SK-MEL-5 (cell line): ENCODE measurements around the gene GNGT2. TPM values are rescaled to one million over a fixed set of nuclear protein-coding genes. Genes with fewer than 3 reads are reported as not detected.

Experiments used
- DNase-seq: peaks from one replicate; pipeline ENCODE4 v3.0.0-alpha.2; 2016; ENCODE audit warnings: low read depth, low spot score
- in situ Hi-C: cut with HindIII; loops from 2 replicates; pipeline ENCODE4 v1.10.0; 2016; ENCODE audit warnings: low sequenced_read_pairs, high pct_unique_total_duplicates, low pct_unique_long_range_greater_than_20kb
- total RNA-seq: library from RNA; depleted of rRNA; stranded (reverse); fragments of >200 nt; shearing (Covaris generic); gene quantifications from 2 replicates; pipeline ENCODE4 v1.2.3, GENCODE V29; 2014

The GNGT2 gene
- total RNA-seq, 1 experiment from 2014 or later: not detected

- in situ Hi-C loops: no loop called here
- DNase-seq: no peak
Measured at GRCh38 chr17:49216953-49217650, 6.7 kb upstream of the GNGT2 start.

- DNase-seq: no peak
- in situ Hi-C loops: no loop called here
Measured at GRCh38 chr17:49216482-49216881, 6.1 kb upstream of the GNGT2 start.

- DNase-seq: no peak
- in situ Hi-C loops: no loop called here
Measured at GRCh38 chr17:49214676-49215360, 4.4 kb upstream of the GNGT2 start.

- in situ Hi-C loops: no loop called here
- DNase-seq: no peak
Measured at GRCh38 chr17:49213847-49214246, 3.5 kb upstream of the GNGT2 start.

- DNase-seq: no peak
- in situ Hi-C loops: no loop called here
Measured at GRCh38 chr17:49213399-49213798, 3.0 kb upstream of the GNGT2 start.

- DNase-seq: no peak
- in situ Hi-C loops: no loop called here
Measured at GRCh38 chr17:49209061-49209571, 1.3 kb downstream of the GNGT2 start.

- DNase-seq: no peak
- in situ Hi-C loops: no loop called here
Measured at GRCh38 chr17:49204516-49204915, 5.9 kb downstream of the GNGT2 start.

GRCh38 chr17:49203796-49204195 lies 6.6 kb downstream of the GNGT2 start:
- no peak for DNase-seq
- in situ Hi-C loops: no loop called here

GRCh38 chr17:49201481-49201927 lies 8.9 kb downstream of the GNGT2 start:
- in situ Hi-C loops: no loop called here
- DNase-seq: no peak

- no peak for DNase-seq
- in situ Hi-C loops: no loop called here
Measured at GRCh38 chr17:49200423-49201083, 9.8 kb downstream of the GNGT2 start.

GRCh38 chr17:49198211-49198610 lies 12.2 kb downstream of the GNGT2 start:
- in situ Hi-C loops: no loop called here
- DNase-seq: no peak

- in situ Hi-C loops: no loop called here
- no peak for DNase-seq
Measured at GRCh38 chr17:49197346-49197998, 12.9 kb downstream of the GNGT2 start.

- DNase-seq: no peak
- in situ Hi-C loops: no loop called here
Measured at GRCh38 chr17:49196520-49196919, 13.9 kb downstream of the GNGT2 start.

GRCh38 chr17:49195751-49196150 lies 14.6 kb downstream of the GNGT2 start:
- in situ Hi-C loops: no loop called here

GRCh38 chr17:49194297-49194607 lies 16.1 kb downstream of the GNGT2 start:
- in situ Hi-C loops: no loop called here

More at GRCh38 chr17:49195751-49196150, 14.6 kb downstream of the GNGT2 start:
- no peak for DNase-seq

GRCh38 chr17:49193513-49194296 lies 16.7 kb downstream of the GNGT2 start:
- in situ Hi-C loops: no loop called here
- peak; percentile 72 for DNase-seq

More at GRCh38 chr17:49194297-49194607, 16.1 kb downstream of the GNGT2 start:
- no peak for DNase-seq

- peak; percentile 93 for DNase-seq
- in situ Hi-C loops: no loop called here
Measured at GRCh38 chr17:49191917-49192741, 18.2 kb downstream of the GNGT2 start.
